Stimulated activated CD4-positive, alpha-beta T cell treated with anti-CD3 and anti-CD28 coated beads, Interleukin-4, amount 100 ng/mL, for 1 hour (primary cell): ENCODE data around the gene TMEM215.
"Not testable (repeated sequence)": the region's sequence is repeated elsewhere in the genome, so short reads cannot be mapped to it uniquely, and the experiment has no call there.

Experiments
- DNase-seq: peaks from one replicate; pipeline ENCODE4 v3.0.0-alpha.2; 2020

TMEM215 gene, protein sequence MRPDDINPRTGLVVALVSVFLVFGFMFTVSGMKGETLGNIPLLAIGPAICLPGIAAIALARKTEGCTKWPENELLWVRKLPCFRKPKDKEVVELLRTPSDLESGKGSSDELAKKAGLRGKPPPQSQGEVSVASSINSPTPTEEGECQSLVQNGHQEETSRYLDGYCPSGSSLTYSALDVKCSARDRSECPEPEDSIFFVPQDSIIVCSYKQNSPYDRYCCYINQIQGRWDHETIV

DNA sequence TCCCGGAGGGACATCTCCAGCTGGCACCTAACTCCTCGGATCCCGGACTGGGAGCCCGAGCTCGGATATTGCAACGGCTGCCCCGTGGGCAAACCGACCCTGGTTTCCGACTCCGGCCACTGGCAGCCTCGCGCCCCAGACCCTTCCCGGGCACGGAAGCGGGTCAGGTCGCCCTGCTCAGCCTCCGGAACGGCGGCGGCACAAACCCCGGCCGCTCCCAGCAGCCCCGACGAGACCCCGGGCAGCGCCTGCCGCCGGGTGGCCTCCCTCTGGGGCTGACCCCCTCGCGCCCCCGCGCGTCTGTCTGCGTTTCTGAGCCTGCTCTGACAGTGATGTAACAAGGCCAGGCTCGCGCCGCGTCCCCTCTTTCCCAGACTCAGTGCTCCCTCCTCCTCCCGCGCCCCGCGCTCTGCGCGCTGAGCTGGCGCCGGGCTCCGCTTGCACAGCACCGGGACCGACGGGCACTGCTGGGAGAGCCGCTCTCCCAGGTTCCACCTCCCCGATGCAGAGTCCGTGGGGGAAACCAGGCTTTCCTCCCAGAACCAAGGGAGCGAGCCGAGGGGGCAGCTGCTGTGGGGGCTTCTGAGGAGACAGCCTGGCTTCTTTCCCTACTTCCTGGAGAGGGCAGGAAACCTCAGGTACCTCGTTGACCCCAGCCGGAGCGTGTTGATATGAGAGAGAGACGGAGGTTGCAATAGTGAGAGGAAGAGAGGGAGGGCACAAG, at the start of gene TMEM215:
TSS of gene TMEM215 (plus strand) at position 373 of the 724 bp plus-strand sequence. CDS start 644 bp downstream, outside the sequence.
- DNase-seq, result no peak

DNA sequence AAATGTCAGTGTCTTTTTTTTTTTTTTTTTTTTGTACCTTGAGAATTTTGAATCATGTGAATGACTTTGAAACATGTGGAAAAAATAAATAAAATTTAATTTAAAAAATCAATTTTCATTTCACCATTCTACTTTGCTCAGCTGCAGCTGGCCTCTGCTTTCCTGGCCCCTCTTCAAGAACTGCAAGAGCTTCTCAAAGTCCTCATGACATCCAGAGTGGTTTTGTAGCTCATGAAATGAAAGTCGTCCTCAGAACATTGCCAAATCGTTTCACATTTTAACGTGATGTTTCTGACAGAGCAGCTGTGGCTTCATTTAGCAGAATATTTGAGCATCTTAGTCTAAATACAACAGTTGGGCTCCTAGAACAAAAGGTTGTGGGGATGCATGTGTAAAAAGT, 47.9 kb upstream of the TMEM215 start:
- DNase-seq, result no peak

DNA sequence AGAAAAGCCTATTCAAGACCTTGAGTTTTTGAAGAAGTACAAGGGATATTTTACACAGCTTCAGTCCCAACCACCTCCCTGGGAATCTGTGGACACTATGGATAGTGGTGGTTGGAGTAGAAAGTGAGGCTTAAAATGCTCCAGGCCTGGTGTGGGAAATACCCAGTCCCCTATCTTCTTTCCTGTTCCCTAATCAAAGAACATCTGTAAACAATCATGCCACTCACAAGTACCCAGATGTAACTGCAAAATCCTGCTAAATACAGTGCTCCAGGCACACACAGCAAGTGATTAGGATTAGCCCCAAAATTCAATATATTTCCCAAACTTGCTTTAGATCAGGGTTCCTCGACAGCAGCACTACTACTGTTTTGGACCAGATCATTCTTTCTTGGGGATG, 46.0 kb upstream of the TMEM215 start:
- no peak for DNase-seq

DNA sequence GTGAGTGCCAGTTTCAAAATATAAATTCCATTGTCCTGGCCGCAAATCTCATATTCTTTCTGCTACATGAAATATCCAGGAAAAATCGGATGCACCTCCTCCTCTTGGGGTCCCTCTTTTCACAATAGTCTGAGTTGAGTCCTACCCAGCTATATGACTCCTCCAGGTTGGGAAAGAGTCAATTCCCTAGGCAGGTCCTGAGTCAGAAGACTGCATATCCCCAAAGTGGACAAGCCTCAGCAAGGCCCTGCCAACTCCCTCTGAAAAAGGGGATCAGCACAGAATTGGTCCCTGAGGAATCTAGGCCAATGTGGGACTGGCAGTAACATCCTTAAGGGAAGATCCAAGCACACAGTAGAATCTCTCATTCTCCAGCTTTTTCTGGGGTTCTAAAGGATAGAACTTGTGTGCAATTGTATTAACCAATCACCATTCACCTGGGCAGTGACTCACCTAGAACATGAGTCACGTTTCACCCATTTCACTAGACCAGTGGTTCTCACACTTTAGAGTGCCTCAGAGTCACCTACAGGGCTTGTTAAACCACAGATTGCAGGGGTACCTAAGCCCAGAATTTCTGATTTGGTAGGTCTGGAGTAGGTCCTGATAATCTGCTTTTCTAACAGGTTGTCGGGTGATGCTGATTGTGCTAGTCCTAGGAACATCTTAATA, 44.7 kb upstream of the TMEM215 start:
- DNase-seq, result no peak

DNA sequence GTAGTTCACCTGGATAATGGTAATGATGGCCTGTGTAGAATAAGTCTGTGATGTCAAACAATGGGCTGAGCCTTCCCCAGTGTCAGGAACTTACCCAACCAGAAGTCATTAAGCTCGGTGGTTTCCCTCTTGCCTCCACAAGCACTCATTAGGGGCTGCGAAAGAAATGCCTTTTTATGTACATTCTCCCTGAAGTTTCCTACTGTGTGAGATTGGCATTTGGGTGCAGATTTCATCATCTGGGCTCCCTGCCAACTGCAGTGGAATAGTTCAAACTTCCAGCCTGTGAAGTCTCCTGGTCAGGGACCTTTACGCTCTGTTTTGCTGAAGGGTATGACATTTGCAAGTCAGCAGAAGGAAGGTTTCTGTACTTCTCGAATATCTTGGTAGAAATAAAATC, 41.6 kb upstream of the TMEM215 start:
- DNase-seq, result no peak

DNA sequence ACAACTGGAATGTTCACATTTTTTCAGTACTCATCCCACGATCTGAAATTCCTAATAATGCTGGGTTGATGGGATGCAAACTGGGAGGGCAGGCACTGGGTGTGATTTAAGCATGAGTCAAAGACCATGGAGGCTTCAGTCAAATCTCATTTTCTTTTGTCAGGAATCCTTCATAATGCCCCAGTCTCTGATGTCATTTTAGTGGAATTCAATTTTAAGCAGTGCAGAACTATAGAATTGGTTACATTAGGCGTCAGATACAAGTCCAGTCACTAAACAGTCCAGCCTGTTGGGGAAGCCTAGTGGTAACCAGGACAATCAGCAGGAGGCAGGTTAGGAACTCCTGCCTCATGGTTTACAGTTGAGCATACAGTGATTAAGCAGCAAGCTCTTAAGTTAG, 41.0 kb upstream of the TMEM215 start:
- no peak for DNase-seq

DNA sequence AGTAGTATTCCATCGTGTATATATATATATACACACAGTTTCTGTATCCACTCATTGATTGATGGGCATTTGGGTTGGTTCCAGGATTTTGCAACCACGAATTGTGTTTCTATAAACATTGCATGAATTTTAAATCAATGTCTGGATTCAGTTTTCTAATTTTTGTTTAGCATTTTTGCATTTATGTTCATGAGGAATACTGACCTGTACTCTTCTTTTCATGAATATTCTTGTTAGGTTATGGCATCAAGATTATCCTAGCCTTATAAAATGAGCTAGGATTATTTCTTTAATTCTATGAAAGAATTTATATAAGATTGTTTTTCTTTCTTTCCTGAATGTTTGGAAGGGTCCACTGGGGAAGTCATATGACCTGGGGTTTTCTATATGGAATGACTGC, 35.3 kb upstream of the TMEM215 start:
- no peak for DNase-seq

DNA sequence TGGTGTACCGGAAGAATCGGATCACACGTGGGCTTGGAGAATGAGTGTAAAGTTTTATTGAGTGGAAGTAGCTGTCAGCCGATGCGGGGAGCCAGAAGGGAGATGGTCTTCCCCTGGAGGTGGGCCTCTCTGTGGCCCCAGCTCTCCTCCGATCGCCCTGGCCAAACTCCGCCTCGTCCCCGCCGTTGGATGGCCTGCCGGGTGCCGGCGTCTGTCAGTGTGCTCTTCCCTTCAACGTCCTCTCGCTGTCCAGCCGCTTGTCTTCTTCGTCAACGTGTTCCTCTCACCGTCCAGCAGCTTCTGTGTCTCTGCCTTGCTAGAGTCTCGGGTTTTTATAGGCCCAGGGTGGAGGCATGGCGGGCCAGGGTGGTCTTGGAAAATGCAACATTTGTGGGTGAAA, 27.6 kb upstream of the TMEM215 start:
- no peak for DNase-seq

DNA sequence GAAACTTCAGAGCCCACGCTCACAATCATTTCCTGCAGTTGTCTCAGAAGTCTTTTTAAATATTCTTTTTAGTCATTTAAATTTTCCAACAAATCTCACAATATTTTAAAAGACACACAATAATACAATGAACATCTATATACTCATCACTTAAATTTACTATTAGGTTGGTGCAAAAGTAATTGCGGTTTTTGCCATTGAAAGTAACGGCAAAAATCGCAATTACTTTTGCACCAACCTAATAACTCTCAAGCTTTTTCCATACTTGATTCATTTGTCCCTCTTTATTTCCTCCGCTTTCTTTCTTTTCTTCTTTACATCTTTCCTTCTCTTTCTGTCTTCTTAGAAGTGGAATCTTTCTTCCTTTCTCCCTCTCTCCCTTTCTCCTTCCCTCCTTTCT, 19.2 kb upstream of the TMEM215 start:
- DNase-seq, result no peak

DNA sequence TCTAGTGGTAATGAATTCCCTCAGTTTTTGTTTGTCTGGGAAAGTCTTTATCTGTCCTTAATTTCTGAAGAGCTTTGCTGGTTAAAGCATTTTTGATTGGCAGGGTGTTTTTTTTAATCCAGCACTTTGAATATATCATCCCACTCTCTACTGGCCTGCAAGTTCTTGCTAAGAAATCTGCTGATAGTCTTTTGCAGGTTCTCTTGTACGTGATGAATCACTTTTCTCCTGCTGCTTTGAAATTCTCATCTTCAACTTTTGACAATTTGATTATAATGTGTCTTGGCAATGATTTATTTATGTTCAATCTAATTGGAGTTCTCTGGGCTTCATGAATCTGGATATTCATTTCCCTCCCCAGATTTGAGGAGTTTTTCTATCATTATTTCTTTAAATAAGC, 8.1 kb upstream of the TMEM215 start:
- DNase-seq, result no peak

DNA sequence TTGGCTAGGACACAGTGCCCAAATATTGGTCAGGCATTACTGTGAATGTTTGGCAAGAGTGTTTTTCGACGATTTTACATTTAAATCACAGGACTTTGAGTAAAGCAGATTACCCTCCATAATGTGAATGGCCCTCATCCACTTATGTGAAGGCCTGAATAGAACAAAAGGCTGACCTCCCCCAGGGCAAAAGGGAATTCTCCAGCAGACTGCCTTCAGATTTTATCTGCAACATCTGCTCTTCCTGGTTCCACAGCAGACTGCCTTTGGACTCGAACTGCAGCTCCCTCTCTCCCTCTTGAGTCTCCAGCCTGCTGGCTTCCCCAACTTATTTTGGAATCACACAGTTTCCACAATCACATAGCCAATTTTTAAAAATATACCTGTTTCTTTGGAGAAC, 7.1 kb upstream of the TMEM215 start:
- DNase-seq, result no peak

DNA sequence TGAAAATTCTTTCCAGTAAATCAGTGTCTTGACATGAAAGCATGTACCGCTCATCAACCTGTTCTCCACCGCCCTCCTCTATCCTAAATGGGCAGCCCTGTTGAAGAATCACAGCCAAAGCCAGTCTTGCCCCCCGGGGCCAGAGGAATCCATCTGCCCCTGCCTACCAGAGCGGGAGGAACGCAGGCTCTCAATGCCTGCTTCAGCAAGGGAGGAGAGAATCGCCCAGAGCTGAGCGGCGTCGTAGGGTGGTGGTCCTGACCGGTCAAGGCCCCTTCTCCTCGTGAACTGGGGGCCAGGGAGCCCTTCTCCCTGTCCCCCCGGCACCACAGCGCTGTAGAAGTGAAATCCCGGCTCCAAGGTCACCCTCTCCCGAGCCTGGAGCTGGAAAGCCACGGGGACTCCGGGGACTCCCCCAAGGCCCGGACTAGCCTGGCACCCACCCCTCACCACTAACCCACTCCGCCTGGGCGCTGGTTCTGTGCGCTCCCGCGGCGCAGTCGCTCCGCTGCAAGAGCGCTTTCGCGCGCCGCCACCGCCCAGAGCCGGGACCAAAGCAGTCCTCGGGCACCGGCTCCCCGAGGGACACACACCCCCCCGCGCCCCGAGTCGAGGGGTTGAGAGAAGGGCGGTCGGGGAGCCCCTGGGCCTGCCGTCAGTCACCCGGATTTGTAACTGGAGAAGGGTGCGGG, 718 bp upstream of the TMEM215 start:
- no peak for DNase-seq

DNA sequence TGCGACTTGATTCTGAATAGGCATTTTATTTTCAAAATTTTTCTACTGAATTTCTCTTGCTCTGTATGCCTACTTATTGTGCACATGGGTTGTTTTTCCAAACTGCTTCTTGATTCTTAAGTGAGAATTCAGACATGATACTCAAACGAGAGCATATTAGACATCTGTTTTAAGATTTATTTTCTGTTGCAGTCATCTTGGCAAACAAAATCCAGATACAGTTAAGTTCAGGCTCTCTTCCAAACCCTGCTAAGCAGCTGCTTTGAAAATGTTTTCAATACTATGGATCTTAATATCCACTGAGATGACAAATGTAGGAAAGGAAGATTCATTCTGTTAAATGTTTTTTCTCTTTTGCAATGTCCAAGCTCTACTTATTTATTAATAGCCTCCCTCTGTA, 4.5 kb downstream of the TMEM215 start:
- DNase-seq, result no peak

DNA sequence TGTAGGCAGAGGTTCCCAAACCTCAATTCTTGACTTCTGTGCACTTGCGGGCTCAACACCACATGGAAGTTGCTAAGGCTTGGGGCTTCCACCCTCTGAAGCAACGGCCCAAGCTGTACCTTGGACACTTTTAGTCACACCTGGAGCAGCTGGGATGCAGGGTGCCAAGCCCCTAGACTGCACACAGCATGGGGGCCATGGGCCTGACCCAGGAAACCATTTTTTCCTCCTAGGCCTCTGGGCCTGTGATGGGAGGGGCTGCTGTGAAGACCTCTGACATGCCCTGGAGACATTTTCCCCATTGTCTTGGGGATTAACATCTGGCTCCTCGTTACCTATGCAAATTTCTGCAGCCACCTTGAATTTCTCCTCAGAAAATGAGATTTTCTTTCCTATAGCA, 12.7 kb downstream of the TMEM215 start:
- not testable (repeated sequence) for DNase-seq

DNA sequence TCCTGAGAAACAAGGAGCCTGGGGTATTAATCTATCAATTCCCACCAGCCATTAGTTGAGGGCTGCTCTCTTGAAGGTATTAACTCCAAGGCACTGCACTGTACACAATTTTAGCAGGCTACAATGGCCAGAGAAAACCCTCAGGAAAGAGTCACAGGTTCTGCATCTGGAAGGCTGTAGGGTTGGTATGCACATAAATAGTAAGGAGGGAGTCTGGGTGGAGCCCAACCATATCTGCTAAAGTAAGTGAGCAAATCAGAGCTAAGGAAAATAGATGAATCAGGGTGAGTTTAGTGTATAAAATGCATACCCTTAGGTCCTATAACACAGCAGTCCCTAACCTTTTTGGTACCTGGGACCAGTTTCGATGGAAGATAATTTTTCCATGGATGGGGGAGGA, 18.2 kb downstream of the TMEM215 start:
- DNase-seq, result no peak

DNA sequence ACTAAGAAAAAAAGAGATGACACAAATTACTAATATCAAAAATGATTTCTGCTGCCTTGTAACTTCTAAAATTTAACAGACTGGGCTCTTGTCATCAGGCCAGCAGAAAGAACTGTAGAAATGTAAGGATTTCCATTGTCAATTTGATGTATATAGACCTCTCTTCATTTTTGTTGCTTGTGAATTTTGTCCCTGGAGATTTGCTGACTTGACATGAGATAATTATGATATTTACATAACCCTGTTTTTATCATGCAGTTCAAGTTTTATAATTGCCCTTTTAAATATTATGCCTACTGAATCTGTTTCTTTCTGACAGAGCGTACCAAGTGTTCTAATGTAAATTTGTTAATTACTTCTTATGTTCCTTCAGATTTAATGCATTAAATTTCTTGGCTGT, 23.9 kb downstream of the TMEM215 start:
- no peak for DNase-seq

DNA sequence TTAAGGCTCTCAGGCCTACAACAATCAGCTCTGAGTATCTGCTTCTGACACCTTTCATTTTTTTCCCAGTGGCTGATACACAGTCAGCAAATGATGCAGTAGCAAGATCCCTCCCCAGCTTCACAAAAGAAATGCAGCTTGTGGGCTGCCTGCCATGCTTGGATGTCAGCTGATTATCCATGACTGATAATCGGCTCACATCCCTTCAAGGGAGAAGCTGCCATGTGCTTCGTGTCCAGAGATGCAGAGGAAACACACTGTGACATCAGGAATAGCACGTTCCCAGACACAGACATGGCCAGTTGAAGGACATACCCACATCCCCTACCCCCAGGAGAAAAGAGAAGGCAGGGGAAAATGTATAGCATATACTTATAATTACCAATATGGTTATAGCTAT, 27.9 kb downstream of the TMEM215 start:
- DNase-seq, result no peak

DNA sequence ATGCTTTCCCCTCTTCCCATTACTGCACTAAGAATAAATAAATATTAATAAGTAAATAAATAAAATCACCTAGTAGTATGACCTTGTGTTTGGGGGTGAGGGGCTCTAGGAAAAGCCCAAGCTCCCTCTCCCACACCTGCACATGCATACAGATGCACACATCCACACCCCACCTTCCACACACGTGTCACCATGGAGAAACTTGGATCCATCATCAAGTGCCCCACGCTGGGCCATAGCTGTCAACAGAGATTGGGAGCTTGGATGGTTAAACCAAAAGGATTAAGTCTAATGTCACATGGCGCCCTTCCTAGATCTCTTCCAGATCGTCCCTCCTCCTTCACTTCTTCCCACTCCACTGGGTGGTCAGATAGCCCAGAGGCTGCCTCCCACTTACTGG, 37.0 kb downstream of the TMEM215 start:
- DNase-seq, result no peak

DNA sequence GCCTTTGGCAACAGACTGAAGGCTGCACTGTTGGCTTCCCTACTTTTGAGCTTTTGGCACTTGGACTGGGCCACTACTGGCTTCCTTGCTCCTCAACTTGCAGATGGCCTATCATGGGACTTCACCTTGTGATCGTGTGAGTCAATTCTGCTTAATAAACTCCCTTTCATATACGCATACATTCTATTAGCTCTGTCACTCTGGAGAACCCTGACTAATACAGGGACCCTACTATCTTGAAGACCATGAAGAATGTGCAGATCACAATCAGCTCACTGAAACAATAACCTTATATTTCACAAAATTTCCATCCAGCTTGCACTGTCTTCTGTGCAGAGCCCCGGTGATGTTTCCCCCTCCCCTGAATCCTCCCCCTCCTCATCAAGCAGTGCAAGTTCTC, 39.8 kb downstream of the TMEM215 start:
- DNase-seq, result no peak

DNA sequence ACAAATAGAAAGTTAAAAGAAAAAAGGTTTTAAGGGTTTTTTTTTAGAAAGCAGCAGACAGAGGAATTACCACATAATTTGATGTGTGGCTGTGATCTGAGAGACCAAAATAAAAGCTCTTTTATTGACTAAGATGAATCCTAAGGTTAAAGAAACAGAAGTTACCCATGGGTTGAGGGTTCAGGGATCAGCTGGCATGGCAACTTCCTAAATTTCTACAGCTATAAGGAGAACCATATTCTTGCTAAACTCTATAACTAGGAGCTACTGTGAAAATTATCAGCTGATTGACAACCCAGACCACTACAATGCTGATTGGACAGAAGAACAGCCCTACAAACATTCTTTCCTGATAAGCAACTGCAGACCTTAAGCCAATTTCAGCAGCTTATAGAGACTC, 40.2 kb downstream of the TMEM215 start:
- DNase-seq, result no peak

DNA sequence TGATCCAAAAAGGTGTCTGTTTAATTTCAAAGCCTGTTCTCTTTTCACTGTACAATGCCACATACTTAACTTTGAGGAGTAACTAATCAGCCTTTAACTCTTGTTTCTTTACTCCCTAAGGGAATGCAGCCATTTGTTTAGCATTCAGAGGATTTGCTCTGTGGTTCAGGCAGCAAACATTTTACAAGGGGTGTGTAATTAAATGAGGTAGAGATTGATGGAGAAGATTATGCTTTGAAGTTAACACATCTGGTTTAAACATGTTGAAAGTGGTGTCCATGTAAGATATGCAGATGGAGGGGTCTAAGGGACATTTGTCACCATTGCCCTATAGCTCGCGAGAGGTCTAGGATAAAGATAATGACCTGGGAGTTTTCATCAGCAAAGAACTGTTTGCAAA, 41.9 kb downstream of the TMEM215 start:
- DNase-seq, result no peak

DNA sequence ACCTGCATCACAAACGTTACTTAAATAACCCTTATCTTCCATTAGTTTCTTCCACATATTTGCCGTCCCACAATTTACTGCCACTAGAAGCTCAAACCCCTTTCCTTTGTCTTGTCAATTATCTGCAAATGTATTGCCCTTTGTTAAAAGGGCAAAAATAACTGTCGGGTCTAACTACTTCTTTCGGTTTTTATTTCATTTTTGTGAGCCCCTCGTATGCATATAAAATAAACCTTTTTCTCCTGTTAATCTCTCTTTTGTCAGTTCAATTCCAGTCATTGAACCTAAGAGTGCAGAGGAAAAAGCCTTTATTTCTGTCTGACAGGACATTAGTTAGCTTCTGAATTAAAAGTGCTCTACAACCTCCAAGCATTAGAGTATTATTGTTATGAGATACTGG, 45.5 kb downstream of the TMEM215 start:
- DNase-seq, result no peak

DNA sequence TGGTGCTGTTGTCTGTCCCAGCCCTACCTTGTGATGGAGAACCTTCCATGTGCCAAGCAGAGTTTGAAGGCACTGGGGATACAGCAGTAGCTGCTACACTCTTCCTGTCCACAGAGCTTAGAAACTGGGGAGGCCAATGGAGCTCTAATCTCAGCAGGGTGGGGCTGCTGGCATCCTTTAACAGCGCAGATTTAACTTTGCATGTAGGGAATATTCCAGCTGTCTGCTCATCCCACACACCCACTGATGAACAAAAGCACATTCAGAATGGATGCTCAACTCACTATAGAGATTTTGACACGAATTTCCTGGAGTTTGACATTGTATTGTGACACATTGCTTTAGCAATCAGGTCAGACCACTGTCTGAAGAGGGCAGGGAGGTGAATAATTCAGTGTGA, 49.0 kb downstream of the TMEM215 start:
- DNase-seq, result no peak
